OCI-LY3 (cell line): ENCODE data around the gene NPNT.

ENCODE experiments used
- EZH2phosphoT487 ChIP-seq: fragments of 200-600 bp; shearing (Covaris generic); IDR thresholded peaks from 2 replicates; pipeline ENCODE4 v1.6.1; 2018; ENCODE audit warnings: antibody characterized with exemption, mixed run types, low read depth
- TF ChIP-seq, protein P1 (sequence below): fragments of 200-600, 300-600 bp; sonication (generic); IDR thresholded peaks from 2 replicates; pipeline ENCODE4 v1.5.1; 2014; ENCODE audit warnings: antibody characterized with exemption, low read length, low read depth

DNA sequence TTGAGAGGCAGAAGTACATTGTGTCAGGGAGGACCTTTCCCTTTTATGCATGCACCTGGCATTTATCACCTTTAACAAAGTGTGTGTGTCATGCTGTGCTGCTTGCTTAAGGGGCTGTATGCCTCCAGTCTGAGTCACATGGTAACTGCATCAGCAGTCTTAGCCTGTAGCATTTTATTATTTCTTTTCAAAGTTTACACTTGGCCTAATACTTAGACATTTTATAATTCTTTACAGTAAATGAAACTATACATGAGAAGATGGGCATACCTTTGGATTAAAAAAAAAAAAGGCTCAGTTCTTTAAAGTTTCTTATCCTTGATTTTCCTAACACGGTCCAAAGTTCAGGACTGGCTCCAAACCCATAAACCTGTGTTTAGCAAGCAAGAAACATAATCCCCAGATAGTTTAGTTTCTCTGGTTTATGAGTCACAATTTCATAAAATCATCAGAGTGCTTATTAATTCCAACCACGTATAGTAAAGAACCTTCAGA, 14.6 kb downstream of the NPNT start:
- TF ChIP-seq, protein P1, sequence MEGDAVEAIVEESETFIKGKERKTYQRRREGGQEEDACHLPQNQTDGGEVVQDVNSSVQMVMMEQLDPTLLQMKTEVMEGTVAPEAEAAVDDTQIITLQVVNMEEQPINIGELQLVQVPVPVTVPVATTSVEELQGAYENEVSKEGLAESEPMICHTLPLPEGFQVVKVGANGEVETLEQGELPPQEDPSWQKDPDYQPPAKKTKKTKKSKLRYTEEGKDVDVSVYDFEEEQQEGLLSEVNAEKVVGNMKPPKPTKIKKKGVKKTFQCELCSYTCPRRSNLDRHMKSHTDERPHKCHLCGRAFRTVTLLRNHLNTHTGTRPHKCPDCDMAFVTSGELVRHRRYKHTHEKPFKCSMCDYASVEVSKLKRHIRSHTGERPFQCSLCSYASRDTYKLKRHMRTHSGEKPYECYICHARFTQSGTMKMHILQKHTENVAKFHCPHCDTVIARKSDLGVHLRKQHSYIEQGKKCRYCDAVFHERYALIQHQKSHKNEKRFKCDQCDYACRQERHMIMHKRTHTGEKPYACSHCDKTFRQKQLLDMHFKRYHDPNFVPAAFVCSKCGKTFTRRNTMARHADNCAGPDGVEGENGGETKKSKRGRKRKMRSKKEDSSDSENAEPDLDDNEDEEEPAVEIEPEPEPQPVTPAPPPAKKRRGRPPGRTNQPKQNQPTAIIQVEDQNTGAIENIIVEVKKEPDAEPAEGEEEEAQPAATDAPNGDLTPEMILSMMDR = no peak
- TF ChIP-seq EZH2phosphoT487 = no peak
